ENCODE results near the gene PTCRA.
A peak's percentile ranks its signal among the peaks of the same experiment; 100 is the strongest.
"Not testable (repeated sequence)": the region's sequence is repeated elsewhere in the genome, so short reads cannot be mapped to it uniquely, and the experiment has no call there.

The PTCRA gene, protein sequence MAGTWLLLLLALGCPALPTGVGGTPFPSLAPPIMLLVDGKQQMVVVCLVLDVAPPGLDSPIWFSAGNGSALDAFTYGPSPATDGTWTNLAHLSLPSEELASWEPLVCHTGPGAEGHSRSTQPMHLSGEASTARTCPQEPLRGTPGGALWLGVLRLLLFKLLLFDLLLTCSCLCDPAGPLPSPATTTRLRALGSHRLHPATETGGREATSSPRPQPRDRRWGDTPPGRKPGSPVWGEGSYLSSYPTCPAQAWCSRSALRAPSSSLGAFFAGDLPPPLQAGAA

GRCh38 chr6:42915732-42916131 is at the start of gene PTCRA:
Gene PTCRA (plus strand): TSS chr6:42916053. CDS start chr6:42916070, 17 bp downstream.
- no peaks in the 10 kb centered on the region for H3K4me1 ChIP-seq
- DNase-seq (ENCODE audit: low spot score in 2 of 2), result no peak
- in situ Hi-C loops (cut with MboI; ENCODE audit: low sequenced_read_pairs), result no loop called here

DNA sequence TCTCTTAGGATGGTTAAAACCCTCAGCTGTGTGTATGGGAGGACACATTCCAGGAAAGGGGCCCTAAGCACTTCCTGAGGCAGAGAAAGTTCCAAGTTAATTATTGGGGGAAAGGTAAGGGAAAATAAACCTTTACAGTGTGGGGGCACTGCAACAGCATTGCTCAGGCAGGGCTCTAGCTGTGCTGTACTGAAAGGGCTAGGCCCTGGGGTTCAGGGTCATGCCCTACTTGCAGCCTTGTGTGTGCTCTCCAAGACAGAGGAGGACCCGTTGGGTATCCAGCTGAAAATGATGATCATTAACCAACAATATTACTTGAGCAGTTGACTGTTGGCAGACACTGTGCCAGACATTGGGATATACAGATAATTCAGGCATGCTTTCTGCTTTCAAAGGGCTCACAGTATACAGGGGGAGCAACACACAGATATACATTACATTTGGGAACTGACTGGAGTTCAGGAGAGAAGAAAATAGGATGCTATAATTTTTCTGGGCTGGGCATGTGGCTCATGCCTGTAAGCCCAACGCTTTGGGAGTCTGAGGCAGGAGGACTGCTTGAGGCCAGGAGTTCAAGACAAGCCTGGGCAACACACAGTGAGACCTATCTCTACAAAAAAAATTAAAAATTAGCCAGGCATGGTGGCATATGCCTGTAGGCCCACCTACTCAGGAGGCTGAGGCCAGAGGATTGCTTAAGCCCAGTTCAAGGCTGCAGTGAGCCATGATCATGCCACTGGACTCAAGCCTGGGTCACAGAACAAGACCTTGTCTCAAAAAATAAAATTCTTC is 45.5 kb upstream of the PTCRA start:
- H3K4me1 ChIP-seq, result no peaks in the 10 kb centered on the region
- no peaks in the 10 kb centered on the region for H3K36me3 ChIP-seq (replicated peaks)
- in situ Hi-C loops (cut with MboI; ENCODE audit: low sequenced_read_pairs), result no loop called here
- no peak overlapping the region for H3K4me3 ChIP-seq
- no peaks in the 10 kb centered on the region for H3K27me3 ChIP-seq (ENCODE audit: low read depth)
- H3K9me3 ChIP-seq, result no peaks in the 10 kb centered on the region
- DNase-seq (ENCODE audit: low spot score in 2 of 2), result no peak

More at GRCh38 chr6:42915732-42916131, at the start of gene PTCRA:
- Histone ChIP-seq H3K9me3 (no peaks in the 10 kb centered on the region), H3K27me3 (ENCODE audit: low read depth) (no peaks in the 10 kb centered on the region), H3K4me3 (no peak within 1 kb of the TSS), H3K36me3 (replicated peaks) (no peaks in the 10 kb centered on the region)

DNA sequence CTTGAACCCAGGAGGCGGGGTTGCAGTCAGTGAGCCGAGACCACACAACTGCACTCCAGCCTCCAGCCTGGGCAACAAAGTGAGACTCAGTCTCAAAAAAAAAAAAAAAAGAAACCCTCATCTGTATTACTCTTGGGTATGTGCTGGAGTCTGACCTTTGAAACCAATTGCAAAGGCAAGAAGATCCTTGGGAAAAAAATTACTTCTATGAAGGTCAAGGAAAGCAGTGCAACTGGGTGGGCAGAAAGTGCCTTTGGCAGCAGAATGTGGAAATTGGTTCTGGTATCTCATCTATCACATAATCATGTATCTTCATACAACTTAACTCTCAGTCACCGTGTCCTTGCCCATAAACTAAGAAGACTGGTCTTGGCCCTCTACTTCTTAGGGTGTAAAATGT is 44.1 kb upstream of the PTCRA start:
- in situ Hi-C loops (cut with MboI; ENCODE audit: low sequenced_read_pairs), result no loop called here
- Histone ChIP-seq H3K27me3 (ENCODE audit: low read depth) (no peaks in the 10 kb centered on the region), H3K36me3 (replicated peaks) (no peaks in the 10 kb centered on the region), H3K4me1 (no peaks in the 10 kb centered on the region; the same call in 1 of the 2 replicates), H3K9me3 (no peaks in the 10 kb centered on the region), H3K4me3 (no peak overlapping the region)
- DNase-seq (ENCODE audit: low spot score in 2 of 2), result no peak

GRCh38 chr6:42873313-42873712 is 42.5 kb upstream of the PTCRA start:
- Histone ChIP-seq H3K36me3 (replicated peaks) (no peaks in the 10 kb centered on the region), H3K4me3 (no peak overlapping the region), H3K9me3 (no peaks in the 10 kb centered on the region), H3K27me3 (ENCODE audit: low read depth) (no peaks in the 10 kb centered on the region), H3K4me1 (peaks cover 2% of the 10 kb centered on the region; the same call in 1 of the 2 replicates)
- DNase-seq (ENCODE audit: low spot score in 2 of 2), result no peak
- in situ Hi-C loops (cut with MboI; ENCODE audit: low sequenced_read_pairs), result no loop called here

- peaks cover 10% of the 10 kb centered on the region for H3K4me1 ChIP-seq
- in situ Hi-C loops (cut with MboI; ENCODE audit: low sequenced_read_pairs), result loop anchor here (5.0 to 25.0 kb wide), 4 partner anchors 140 to 790 kb away; partner anchors contain the start of genes MRPS10 and TBCC
- DNase-seq (ENCODE audit: low spot score in 2 of 2), result no peak
- no peaks in the 10 kb centered on the region for H3K9me3 ChIP-seq
- peaks cover 20% of the 10 kb centered on the region for H3K36me3 ChIP-seq (replicated peaks)
- no peaks in the 10 kb centered on the region for H3K27me3 ChIP-seq (ENCODE audit: low read depth)
- no peak overlapping the region for H3K4me3 ChIP-seq
Measured at GRCh38 chr6:42877695-42878094, 38.2 kb upstream of the PTCRA start.

DNA sequence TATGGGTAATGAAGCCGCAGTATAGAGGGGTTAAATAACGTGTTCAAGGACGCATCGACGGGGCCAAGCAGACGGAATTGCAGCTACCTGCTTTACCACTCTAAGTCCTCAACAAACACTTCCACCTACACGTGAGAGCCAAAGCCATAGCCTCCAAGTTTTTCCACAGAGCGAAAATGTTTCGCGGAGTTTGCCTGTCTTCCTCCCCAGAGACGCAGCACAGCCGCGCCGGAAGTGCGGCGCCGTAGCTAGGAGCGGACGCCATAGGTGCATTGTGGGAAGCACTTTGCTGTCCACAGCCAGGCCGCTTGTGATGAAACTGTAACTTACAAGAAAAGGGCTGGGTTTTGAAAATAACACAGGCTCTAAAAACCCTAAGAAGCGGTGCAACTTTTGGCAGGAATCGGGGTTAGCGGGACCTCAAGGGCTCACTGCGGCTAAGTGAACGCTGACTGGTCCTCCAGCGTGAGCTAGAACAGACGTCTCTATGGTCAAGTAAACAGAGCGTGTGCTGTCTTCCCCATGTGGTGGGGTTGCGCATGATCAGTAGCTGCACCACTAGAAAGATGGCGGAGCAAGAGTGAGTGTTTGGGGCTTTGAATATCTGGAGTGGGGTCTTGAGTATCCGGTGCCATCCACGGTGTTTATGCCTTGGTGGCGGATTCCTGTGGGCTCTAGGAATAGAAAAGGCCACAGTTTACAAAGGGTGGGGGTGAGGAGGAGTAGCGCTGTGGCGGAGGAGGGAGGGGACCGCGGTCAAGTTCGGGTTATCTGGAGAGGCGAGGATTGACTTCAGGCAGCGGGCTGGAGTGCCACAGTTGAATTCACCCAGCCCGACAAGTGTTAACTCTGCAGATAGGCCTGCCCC is 36.2 kb upstream of the PTCRA start, which contains the start of gene RPL7L1:
Gene RPL7L1, plus strand, starts transcription at position 245 of the 868 bp plus-strand sequence. Its CDS starts 295 bp downstream, at position 540.
- in situ Hi-C loops (cut with MboI; ENCODE audit: low sequenced_read_pairs), result loop anchor here (5.0 to 25.0 kb wide), 4 partner anchors 142 to 792 kb away; partner anchors contain the start of genes MRPS10 and TBCC
- peaks cover 39% of the 10 kb centered on the region for H3K36me3 ChIP-seq (replicated peaks)
- H3K4me1 ChIP-seq, result peaks cover 10% of the 10 kb centered on the region
- no peaks in the 10 kb centered on the region for H3K9me3 ChIP-seq
- no peaks in the 10 kb centered on the region for H3K27me3 ChIP-seq (ENCODE audit: low read depth)
- DNase-seq (ENCODE audit: low spot score in 2 of 2), result peak; percentile 83 to 85
- H3K4me3 ChIP-seq, result peak within 1 kb of the TSS; percentile 78

DNA sequence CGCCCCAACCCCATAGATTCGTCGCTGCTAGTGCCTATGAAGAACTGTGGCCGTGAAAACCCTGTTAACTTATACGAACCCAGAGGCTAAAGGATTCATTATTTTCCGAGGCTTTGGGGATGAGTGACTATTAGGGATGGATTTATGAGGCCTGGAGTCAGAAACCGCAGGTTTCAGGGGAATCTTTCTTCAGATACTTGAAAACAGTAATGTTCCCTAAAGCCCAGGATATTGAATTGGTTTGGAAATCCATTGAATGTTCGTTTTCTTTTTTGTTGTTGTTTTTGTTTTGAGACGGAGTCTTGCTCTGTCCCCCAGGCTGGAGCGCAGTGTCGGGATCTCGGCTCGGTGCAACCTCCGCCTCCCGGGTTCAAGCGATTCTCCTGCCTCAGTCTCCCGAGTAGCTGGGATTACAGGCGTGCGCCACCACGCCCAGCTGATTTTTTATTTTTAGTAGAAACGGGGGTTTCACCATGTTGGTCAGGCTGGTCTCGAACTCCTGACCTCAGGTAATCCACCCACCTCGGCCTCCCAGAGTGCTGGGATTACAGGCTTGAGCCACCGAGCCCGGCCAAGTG is 35.5 kb upstream of the PTCRA start:
- Histone ChIP-seq H3K36me3 (replicated peaks) (peaks cover 46% of the 10 kb centered on the region), H3K4me3 (peak overlapping the region; percentile 78), H3K4me1 (peaks cover 10% of the 10 kb centered on the region)
- DNase-seq (ENCODE audit: low spot score in 2 of 2); H3K9me3 ChIP-seq; H3K27me3 ChIP-seq (ENCODE audit: low read depth): not testable (repeated sequence)
- in situ Hi-C loops (cut with MboI; ENCODE audit: low sequenced_read_pairs), result loop anchor here (25.0 kb wide), 3 partner anchors 143 to 793 kb away; partner anchors contain the start of genes MRPS10 and TBCC

GRCh38 chr6:42880871-42881270 is 35.0 kb upstream of the PTCRA start:
- peak in 1 of 2 experiments; percentile 18 for DNase-seq (ENCODE audit: low spot score in 2 of 2)
- Histone ChIP-seq H3K36me3 (replicated peaks) (peaks cover 52% of the 10 kb centered on the region), H3K4me3 (peak overlapping the region; percentile 78), H3K4me1 (peaks cover 10% of the 10 kb centered on the region)
- H3K9me3 ChIP-seq; H3K27me3 ChIP-seq (ENCODE audit: low read depth): not testable (repeated sequence)
- in situ Hi-C loops (cut with MboI; ENCODE audit: low sequenced_read_pairs), result loop anchor here (25.0 kb wide), 3 partner anchors 144 to 794 kb away; partner anchors contain the start of genes MRPS10 and TBCC

- Histone ChIP-seq H3K9me3 (no peaks in the 10 kb centered on the region), H3K4me3 (no peak overlapping the region), H3K4me1 (peaks cover 14% of the 10 kb centered on the region), H3K36me3 (replicated peaks) (peaks cover 70% of the 10 kb centered on the region), H3K27me3 (ENCODE audit: low read depth) (no peaks in the 10 kb centered on the region)
- in situ Hi-C loops (cut with MboI; ENCODE audit: low sequenced_read_pairs), result loop anchor here (25.0 kb wide), 3 partner anchors 148 to 798 kb away; partner anchors contain the start of genes MRPS10 and TBCC
- DNase-seq (ENCODE audit: low spot score in 2 of 2), result no peak
Measured at GRCh38 chr6:42885702-42886101, 30.2 kb upstream of the PTCRA start.

DNA sequence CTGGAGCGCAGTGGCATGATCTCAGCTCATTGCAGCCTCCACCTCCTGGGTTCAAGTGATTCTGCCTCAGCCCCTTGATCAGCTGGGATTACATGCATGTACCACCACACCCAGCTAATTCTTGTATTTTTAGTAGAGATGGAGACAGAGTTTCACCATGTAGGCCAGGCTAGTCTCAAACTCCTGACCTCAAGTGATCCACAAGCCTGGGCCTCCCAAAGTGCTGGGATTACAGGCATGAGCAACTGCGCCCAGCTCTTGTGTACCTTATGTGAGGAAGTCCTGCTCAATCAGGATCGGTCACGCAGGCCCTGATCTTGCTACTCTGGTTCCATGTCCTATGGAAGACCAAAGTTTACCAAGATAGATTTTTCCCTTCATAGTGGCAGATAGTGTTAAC is 27.7 kb upstream of the PTCRA start:
- peaks cover 11% of the 10 kb centered on the region for H3K4me1 ChIP-seq
- H3K9me3 ChIP-seq; DNase-seq (ENCODE audit: low spot score in 2 of 2); H3K4me3 ChIP-seq; H3K27me3 ChIP-seq (ENCODE audit: low read depth): not testable (repeated sequence)
- in situ Hi-C loops (cut with MboI; ENCODE audit: low sequenced_read_pairs), result loop anchor here (25.0 kb wide), 3 partner anchors 151 to 801 kb away; partner anchors contain the start of genes MRPS10 and TBCC
- peaks cover 48% of the 10 kb centered on the region for H3K36me3 ChIP-seq (replicated peaks)

DNA sequence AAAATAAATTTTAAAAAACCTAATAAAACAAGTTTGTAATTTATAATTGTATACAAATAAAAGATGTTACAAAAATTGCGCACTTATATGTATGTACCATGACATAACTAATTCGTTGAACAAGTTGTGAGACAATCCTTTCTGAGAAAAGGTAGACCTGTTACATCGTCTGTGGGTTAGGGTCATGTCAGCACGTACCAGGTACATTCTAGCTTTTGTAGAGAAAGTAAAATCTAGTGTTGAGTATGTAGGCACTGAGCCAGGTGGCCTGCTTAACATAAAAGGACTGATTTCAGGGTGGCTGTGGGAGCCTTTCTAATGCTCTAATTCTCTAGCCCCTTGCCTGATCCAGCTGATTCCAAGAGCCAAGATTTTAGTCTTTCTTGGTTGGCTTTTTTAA is 26.0 kb upstream of the PTCRA start:
- peak in 1 of 2 experiments; percentile 32 for DNase-seq (ENCODE audit: low spot score in 2 of 2)
- H3K36me3 ChIP-seq (replicated peaks), result peaks cover 32% of the 10 kb centered on the region
- in situ Hi-C loops (cut with MboI; ENCODE audit: low sequenced_read_pairs), result loop anchor here (25.0 kb wide), 3 partner anchors 153 to 803 kb away; partner anchors contain the start of genes MRPS10 and TBCC
- peak overlapping the region; percentile 98 for H3K4me3 ChIP-seq
- H3K4me1 ChIP-seq, result peaks cover 11% of the 10 kb centered on the region
- H3K9me3 ChIP-seq, result no peaks in the 10 kb centered on the region
- H3K27me3 ChIP-seq (ENCODE audit: low read depth), result no peaks in the 10 kb centered on the region

DNA sequence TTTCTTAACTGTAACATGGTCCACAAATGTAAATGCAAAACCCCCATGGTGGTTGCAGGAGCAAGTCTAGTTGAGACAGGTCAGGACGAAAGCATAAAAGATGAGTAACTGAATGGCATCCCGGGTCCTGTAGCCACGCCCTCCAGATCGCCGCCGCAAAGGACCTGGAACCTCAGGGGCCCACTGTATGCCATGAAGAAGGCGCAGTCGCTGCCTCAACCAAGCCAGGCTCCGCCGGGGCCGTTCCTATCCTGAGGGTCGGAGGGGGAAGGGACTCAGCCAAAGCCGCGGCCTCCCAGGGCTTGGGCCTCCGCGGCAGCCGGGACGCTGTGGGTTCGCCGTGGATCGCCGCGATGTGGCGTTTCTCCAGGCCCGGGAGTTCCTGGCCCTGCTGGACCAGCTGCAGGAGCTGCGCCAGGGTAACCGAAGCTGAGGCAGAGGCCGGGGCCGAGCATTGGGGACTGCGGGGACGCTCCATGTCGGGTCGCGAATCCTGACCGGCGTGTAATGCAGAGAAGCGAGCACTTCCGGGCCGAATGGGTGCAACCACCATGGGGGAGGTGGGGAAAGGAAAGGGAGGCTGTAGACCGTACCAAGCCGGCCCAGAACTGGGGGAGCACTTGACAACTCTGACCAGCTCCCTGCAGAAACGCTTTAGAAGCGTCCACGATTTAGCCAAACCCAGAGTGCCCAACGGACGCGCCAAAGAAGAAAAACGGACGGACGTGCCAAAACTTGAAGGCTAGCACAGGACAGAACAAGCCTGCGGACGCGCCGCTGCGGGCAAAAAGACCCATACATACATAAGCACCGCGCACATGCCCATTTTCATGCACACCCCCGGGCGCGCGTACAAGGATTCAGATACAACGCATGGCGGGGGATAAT is 25.3 kb upstream of the PTCRA start:
- no peaks in the 10 kb centered on the region for H3K27me3 ChIP-seq (ENCODE audit: low read depth)
- H3K4me3 ChIP-seq, result peak overlapping the region; percentile 98
- in situ Hi-C loops (cut with MboI; ENCODE audit: low sequenced_read_pairs), result loop anchor here (25.0 kb wide), 3 partner anchors 153 to 803 kb away; partner anchors contain the start of genes MRPS10 and TBCC

More for the DNA sequence above, 25.3 kb upstream of the PTCRA start:
- peaks cover 11% of the 10 kb centered on the region for H3K4me1 ChIP-seq
- peak; percentile 92 to 98 for DNase-seq (ENCODE audit: low spot score in 2 of 2)
- no peaks in the 10 kb centered on the region for H3K9me3 ChIP-seq
- peaks cover 24% of the 10 kb centered on the region for H3K36me3 ChIP-seq (replicated peaks)
